GM12872 (cell line): ENCODE measurements around the gene HAPSTR1.

Source experiments
- TF ChIP-seq, protein P1 (sequence below): IDR thresholded peaks from 3 replicates; pipeline ENCODE4 v1.5.1; 2011; ENCODE audit warnings: low read depth, mild to moderate bottlenecking, low read length, moderate library complexity; ENCODE audit not compliant: insufficient read depth

The HAPSTR1 gene

DNA sequence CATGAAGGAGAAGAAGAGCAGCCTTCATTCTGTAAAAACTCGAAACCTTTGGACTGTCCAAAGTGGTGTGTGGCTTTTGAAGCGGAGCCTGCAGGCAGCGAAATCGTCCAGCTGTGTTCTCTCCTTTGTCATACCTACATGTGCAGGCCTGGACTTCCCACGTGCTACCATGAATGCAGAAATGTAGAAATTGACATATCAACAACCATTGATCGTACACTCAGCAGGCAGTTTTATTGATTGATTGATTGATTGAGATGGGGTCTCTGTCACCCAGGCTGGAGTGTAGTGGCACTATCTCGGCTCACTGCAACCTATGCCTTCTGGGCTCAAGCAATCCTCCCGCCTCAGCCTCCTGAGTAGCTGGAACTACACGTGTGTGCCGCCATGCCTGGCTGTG, 2.6 kb upstream of the HAPSTR1 start:
- TF ChIP-seq, protein P1, sequence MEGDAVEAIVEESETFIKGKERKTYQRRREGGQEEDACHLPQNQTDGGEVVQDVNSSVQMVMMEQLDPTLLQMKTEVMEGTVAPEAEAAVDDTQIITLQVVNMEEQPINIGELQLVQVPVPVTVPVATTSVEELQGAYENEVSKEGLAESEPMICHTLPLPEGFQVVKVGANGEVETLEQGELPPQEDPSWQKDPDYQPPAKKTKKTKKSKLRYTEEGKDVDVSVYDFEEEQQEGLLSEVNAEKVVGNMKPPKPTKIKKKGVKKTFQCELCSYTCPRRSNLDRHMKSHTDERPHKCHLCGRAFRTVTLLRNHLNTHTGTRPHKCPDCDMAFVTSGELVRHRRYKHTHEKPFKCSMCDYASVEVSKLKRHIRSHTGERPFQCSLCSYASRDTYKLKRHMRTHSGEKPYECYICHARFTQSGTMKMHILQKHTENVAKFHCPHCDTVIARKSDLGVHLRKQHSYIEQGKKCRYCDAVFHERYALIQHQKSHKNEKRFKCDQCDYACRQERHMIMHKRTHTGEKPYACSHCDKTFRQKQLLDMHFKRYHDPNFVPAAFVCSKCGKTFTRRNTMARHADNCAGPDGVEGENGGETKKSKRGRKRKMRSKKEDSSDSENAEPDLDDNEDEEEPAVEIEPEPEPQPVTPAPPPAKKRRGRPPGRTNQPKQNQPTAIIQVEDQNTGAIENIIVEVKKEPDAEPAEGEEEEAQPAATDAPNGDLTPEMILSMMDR: no peak

DNA sequence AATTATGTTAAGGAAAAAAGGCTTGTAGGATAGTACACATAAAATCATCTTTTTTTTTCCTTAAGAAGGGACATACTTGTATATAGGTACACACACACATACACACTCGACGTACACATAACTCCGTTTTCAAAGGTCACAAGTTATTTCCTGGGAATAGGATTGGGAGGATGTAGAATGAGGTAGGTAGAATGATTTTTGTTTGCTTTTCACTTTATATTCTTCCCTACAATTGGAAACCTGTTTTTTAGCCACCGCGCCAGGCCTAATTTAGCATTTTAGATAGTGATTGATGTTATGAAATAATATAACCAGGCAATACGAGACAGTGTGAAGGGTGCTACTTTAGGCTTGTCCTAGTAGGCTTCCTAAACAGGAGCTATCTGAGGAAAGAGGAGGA, 1.8 kb upstream of the HAPSTR1 start:
- TF ChIP-seq, protein P1: no peak

DNA sequence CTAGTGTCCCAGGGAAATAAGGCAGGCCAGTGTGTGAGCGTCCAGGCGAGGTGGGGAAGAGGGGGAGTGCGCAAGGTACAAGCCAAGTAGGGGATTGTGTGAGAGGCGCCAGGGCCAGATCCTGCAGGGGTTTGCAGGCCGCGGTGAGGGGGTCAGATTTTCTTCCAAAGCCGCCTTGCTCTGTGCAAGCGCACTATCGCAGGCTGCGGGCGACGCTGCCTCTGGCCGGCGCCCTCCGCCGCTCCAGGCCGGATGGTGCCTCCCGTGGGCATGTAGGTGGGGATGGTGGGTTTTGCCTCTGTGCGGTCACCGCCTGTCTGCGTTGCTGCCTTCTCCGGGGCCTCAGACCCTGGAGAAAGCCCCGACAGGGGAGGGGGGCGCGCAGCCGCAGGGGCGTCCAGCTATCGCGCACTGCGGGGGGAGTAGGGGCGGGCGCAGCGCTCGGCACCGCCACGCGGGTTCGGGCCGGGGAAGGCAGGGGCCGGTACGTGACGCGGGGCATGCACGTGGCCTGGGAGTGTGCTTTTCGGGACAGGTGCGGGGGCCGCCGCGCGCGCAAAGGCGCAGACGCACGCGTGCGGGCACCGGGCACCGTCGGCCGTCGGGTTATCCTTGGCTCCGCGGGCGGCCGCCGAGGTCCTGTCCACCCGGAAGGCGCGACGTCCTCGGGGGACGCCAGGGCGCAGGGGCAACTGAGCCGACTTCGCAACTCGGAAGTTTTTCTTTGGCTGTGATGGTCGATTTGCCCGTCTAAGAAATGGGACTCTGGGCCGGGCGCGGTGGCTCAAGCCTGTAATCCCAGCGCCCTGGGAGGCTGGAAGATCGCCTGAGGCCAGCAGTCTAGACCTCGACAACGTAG, 1.1 kb upstream of the HAPSTR1 start:
- TF ChIP-seq, protein P1: no peak

DNA sequence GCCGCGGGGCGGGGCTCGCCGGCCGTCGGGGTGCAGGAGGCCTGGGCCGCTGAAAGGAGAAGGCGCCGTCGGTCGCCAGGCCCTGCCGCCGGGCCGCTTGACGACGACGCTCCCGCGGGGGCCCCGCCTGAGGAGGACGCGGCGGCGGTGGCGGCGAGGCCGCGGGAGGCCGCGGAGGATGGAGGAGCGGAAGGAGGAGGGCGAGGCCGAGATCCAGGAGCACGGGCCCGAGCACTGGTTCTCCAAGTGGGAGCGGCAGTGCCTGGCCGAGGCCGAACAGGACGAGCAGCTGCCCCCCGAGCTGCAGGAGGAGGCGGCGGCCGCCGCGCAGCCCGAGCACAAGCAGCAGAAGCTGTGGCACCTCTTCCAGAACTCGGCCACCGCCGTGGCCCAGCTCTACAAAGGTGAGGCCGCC, 430 bp downstream of the HAPSTR1 start:
- TF ChIP-seq, protein P1: no peak

DNA sequence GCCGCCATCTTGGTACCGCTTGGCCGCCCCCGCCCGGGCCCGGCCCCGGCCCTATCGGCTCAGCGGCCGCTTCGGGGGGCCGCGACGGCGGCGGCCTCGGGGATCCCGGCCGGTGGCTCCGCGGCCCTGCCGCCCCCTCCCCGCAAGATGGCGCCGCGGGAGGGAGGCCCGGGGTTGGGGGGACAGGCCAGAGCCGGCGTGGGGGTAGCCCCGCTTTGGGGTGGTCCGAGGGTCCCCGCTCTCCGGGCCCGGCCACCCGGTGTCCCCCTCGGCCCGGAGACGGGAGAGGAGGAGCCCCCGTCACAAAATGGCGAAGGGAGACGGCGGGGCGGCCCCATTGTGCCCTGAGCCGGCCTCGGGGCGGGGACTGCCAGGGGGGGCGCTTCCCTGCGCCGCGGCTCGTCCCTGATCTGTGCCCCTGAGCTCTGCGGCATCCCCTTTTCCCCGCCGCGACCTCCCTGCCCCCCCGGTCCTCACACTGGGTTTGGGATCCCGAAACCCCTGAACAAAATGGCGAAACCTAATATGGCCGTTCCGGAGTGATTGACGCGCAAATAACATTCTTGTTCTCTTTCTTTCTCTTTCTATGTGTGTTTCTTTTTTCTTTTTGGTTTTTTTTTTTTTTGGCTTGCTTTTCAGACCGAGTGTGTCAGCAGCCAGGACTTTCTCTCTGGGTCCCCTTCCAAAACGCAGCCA, 986 bp downstream of the HAPSTR1 start:
- TF ChIP-seq, protein P1: 0 out of 3 replicates have a peak, but pooled peaks have one; percentile 12

DNA sequence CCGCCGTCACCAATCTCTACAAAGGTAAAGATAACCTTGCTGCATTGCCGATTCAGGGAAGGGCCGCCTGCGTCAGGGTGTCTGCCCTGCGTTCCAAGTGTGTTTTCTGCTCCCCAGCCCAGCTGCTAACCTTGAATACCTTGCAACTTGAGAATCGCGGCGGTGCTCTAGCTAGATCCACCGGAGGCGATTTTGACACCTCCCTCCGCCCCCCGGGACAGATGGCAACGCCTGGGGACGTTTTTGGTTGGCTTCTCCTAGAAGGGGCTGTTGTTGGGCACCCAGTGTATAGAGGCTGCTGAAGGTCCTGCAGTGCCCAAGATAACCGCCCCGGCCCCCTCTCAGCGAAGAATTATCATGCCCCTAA, 1.5 kb downstream of the HAPSTR1 start:
- TF ChIP-seq, protein P1: no peak

DNA sequence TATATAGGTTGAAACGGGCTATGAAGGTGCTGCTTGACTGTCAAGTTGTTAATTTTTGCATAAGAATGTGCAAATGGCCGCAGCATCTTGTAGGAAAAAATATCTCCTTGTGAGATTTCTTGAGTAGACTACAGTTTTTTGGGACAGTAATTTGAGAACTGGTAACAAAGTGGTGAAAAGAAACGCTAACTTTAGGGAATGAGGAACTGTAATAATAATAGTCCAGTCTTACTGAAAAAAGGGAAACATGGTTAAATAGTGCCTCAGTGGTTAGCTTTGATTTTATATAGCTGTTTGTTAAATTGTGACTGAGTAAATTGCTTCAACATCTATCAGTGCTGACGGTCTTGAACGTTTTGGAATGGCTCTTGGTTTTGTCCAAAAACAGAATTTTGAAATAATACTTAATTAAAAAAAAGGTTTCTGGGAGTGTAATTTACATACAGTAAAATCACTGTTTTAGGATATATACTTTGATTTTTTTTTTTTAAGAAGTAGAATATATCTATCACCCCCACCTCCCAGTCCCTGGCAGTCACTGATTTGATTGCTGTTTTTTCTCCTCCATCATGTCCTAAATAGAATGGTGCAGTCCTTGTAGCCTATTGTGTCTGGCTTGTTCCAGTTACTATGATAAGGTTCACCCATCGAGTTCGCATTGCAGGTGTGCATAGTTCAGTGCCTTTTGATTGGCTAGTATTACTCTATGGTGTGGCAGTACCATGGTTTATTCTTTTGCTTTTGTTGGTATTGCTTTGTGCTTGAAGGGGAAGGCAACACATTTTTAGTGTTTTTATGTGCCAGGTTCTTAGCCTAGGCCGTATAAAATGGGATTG, 2.8 kb downstream of the HAPSTR1 start:
- TF ChIP-seq, protein P1: no peak
